ENCODE data around the gene SEMA3D. TPM values are rescaled to one million over a fixed set of nuclear protein-coding genes. Genes with fewer than 3 reads are reported as not detected.

The SEMA3D gene
- polyA plus RNA-seq, 6 donors from 2014 or later: 0.29 to 1.9 (median 0.99) TPM; not detected in 1

GRCh38 chr7:85078181-85078580, 108.7 kb downstream of the SEMA3D start:
- peaks cover 0 to 4% of the 10 kb centered on the region in 2 donors for H3K36me3 Mint-ChIP-seq
- H3K9me3 Mint-ChIP-seq: peaks cover 0 to 1% (median 0%) of the 10 kb centered on the region in 7 donors
- ATAC-seq (ENCODE audit: low read depth in 2 of 2) (no peak), DNase-seq (no peak)
- peaks cover 0 to 4% (median 0%) of the 10 kb centered on the region in 3 donors for H3K4me1 Mint-ChIP-seq
- H3K27me3 Mint-ChIP-seq: no peaks in the 10 kb centered on the region
- H3K4me3 Mint-ChIP-seq: no peak overlapping the region
- peak overlapping the region in 1 of 6 donors; percentile 20 for H3K27ac Mint-ChIP-seq

- Mint-ChIP-seq H3K27ac (no peak overlapping the region), H3K27me3 (no peaks in the 10 kb centered on the region), H3K4me3 (no peak overlapping the region), H3K9me3 (peaks cover 0 to 1% (median 0%) of the 10 kb centered on the region in 7 donors), H3K4me1 (peaks cover 0 to 4% (median 0%) of the 10 kb centered on the region in 3 donors), H3K36me3 (peaks cover 0 to 8% of the 10 kb centered on the region in 2 donors)
- DNase-seq (no peak), ATAC-seq (ENCODE audit: low read depth in 2 of 2) (no peak)
These were observed 111.0 kb downstream of the SEMA3D start for GRCh38 chr7:85075864-85076263.

- Mint-ChIP-seq H3K9me3 (peaks cover 0 to 1% (median 0%) of the 10 kb centered on the region in 7 donors), H3K4me1 (peaks cover 0 to 4% (median 0%) of the 10 kb centered on the region in 3 donors), H3K36me3 (peaks cover 0 to 8% of the 10 kb centered on the region in 2 donors), H3K27me3 (no peaks in the 10 kb centered on the region), H3K4me3 (no peak overlapping the region), H3K27ac (no peak overlapping the region)
- no peak for DNase-seq
- ATAC-seq (ENCODE audit: low read depth in 2 of 2): no peak
These were observed 111.9 kb downstream of the SEMA3D start for GRCh38 chr7:85074992-85075391.

GRCh38 chr7:85074016-85074415, 112.8 kb downstream of the SEMA3D start:
- Mint-ChIP-seq H3K4me1 (peaks cover 0 to 4% (median 0%) of the 10 kb centered on the region in 3 donors), H3K27me3 (no peaks in the 10 kb centered on the region), H3K9me3 (peaks cover 0 to 1% (median 0%) of the 10 kb centered on the region in 7 donors), H3K36me3 (peaks cover 0 to 8% of the 10 kb centered on the region in 2 donors), H3K4me3 (no peak overlapping the region), H3K27ac (no peak overlapping the region)
- ATAC-seq (ENCODE audit: low read depth in 2 of 2) (no peak), DNase-seq (no peak)

GRCh38 chr7:85070967-85071628, 115.8 kb downstream of the SEMA3D start:
- Mint-ChIP-seq H3K36me3 (peaks cover 0 to 8% of the 10 kb centered on the region in 2 donors), H3K4me3 (no peak overlapping the region), H3K9me3 (no peaks in the 10 kb centered on the region), H3K4me1 (no peaks in the 10 kb centered on the region), H3K27ac (no peak overlapping the region), H3K27me3 (no peaks in the 10 kb centered on the region)
- no peak for ATAC-seq (ENCODE audit: low read depth in 2 of 2)
- no peak for DNase-seq

GRCh38 chr7:85068799-85069198, 118.1 kb downstream of the SEMA3D start:
- no peak for DNase-seq
- H3K27me3 Mint-ChIP-seq: no peaks in the 10 kb centered on the region
- H3K4me3 Mint-ChIP-seq: no peak overlapping the region
- no peaks in the 10 kb centered on the region for H3K4me1 Mint-ChIP-seq
- H3K27ac Mint-ChIP-seq: no peak overlapping the region
- no peaks in the 10 kb centered on the region for H3K9me3 Mint-ChIP-seq
- ATAC-seq (ENCODE audit: low read depth in 2 of 2): no peak
- H3K36me3 Mint-ChIP-seq: peaks cover 0 to 4% of the 10 kb centered on the region in 2 donors

GRCh38 chr7:85067371-85067770, 119.5 kb downstream of the SEMA3D start:
- H3K36me3 Mint-ChIP-seq: no peaks in the 10 kb centered on the region
- H3K4me3 Mint-ChIP-seq: no peak overlapping the region
- no peak for ATAC-seq (ENCODE audit: low read depth in 2 of 2)
- H3K4me1 Mint-ChIP-seq: no peaks in the 10 kb centered on the region
- H3K27me3 Mint-ChIP-seq: no peaks in the 10 kb centered on the region
- no peak overlapping the region for H3K27ac Mint-ChIP-seq
- DNase-seq: no peak
- no peaks in the 10 kb centered on the region for H3K9me3 Mint-ChIP-seq

- Mint-ChIP-seq H3K4me1 (no peaks in the 10 kb centered on the region), H3K4me3 (no peak overlapping the region), H3K9me3 (no peaks in the 10 kb centered on the region), H3K27ac (no peak overlapping the region), H3K27me3 (no peaks in the 10 kb centered on the region), H3K36me3 (no peaks in the 10 kb centered on the region)
- DNase-seq (no peak), ATAC-seq (ENCODE audit: low read depth in 2 of 2) (no peak)
These were observed 120.9 kb downstream of the SEMA3D start for GRCh38 chr7:85065888-85066485.

- Mint-ChIP-seq H3K9me3 (no peaks in the 10 kb centered on the region), H3K36me3 (no peaks in the 10 kb centered on the region), H3K4me3 (no peak overlapping the region), H3K27ac (no peak overlapping the region), H3K4me1 (no peaks in the 10 kb centered on the region), H3K27me3 (no peaks in the 10 kb centered on the region)
- ATAC-seq (ENCODE audit: low read depth in 2 of 2) (no peak), DNase-seq (no peak)
These were observed 121.5 kb downstream of the SEMA3D start for GRCh38 chr7:85065306-85065705.

- Mint-ChIP-seq H3K27ac (no peak overlapping the region), H3K9me3 (no peaks in the 10 kb centered on the region), H3K36me3 (no peaks in the 10 kb centered on the region), H3K27me3 (no peaks in the 10 kb centered on the region), H3K4me1 (no peaks in the 10 kb centered on the region), H3K4me3 (no peak overlapping the region)
- no peak for DNase-seq
- no peak for ATAC-seq (ENCODE audit: low read depth in 2 of 2)
These were observed 124.2 kb downstream of the SEMA3D start for GRCh38 chr7:85062651-85063050.

- no peaks in the 10 kb centered on the region for H3K4me1 Mint-ChIP-seq
- H3K4me3 Mint-ChIP-seq: no peak overlapping the region
- DNase-seq (no peak), ATAC-seq (ENCODE audit: low read depth in 2 of 2) (no peak)
- no peaks in the 10 kb centered on the region for H3K36me3 Mint-ChIP-seq
- no peaks in the 10 kb centered on the region for H3K9me3 Mint-ChIP-seq
- no peaks in the 10 kb centered on the region for H3K27me3 Mint-ChIP-seq
- H3K27ac Mint-ChIP-seq: no peak overlapping the region
These were observed 125.4 kb downstream of the SEMA3D start for GRCh38 chr7:85061456-85061855.

- Mint-ChIP-seq H3K4me3 (no peak overlapping the region), H3K27ac (no peak overlapping the region), H3K36me3 (no peaks in the 10 kb centered on the region), H3K4me1 (no peaks in the 10 kb centered on the region), H3K27me3 (no peaks in the 10 kb centered on the region), H3K9me3 (no peaks in the 10 kb centered on the region)
- ATAC-seq (ENCODE audit: low read depth in 2 of 2): no peak
- DNase-seq: no peak
These were observed 126.2 kb downstream of the SEMA3D start for GRCh38 chr7:85060696-85061095.

- DNase-seq (no peak), ATAC-seq (ENCODE audit: low read depth in 2 of 2) (no peak)
- no peaks in the 10 kb centered on the region for H3K4me1 Mint-ChIP-seq
- no peaks in the 10 kb centered on the region for H3K27me3 Mint-ChIP-seq
- no peaks in the 10 kb centered on the region for H3K9me3 Mint-ChIP-seq
- H3K36me3 Mint-ChIP-seq: no peaks in the 10 kb centered on the region
- H3K27ac Mint-ChIP-seq: no peak overlapping the region
- no peak overlapping the region for H3K4me3 Mint-ChIP-seq
These were observed 130.9 kb downstream of the SEMA3D start for GRCh38 chr7:85055906-85056305.

GRCh38 chr7:85055196-85055595, 131.7 kb downstream of the SEMA3D start:
- no peak overlapping the region for H3K4me3 Mint-ChIP-seq

More at GRCh38 chr7:85055196-85055595, 131.7 kb downstream of the SEMA3D start:
- Mint-ChIP-seq H3K4me1 (no peaks in the 10 kb centered on the region), H3K36me3 (no peaks in the 10 kb centered on the region), H3K9me3 (no peaks in the 10 kb centered on the region), H3K27ac (no peak overlapping the region), H3K27me3 (no peaks in the 10 kb centered on the region)
- DNase-seq (no peak), ATAC-seq (ENCODE audit: low read depth in 2 of 2) (no peak)

Data from naive B cell (primary cell).